KMS-11 (cell line): ENCODE results near the gene EGFL6.
"Not testable (repeated sequence)": the region's sequence is repeated elsewhere in the genome, so short reads cannot be mapped to it uniquely, and the experiment has no call there.

Experiments
- H2AFZ ChIP-seq: fragments of 200-600 bp; sonication (generic); 2 replicates; pipeline ENCODE4 v1.6.1; 2016; ENCODE audit warnings: antibody characterized with exemption, mixed run types, low read depth
- H3K27ac ChIP-seq: fragments of 200-600 bp; sonication (generic); 2 replicates; pipeline ENCODE4 v1.6.1; 2016; ENCODE audit warnings: mild to moderate bottlenecking, mixed run types
- H3K27me3 ChIP-seq: fragments of 200-600 bp; sonication (generic); 2 replicates; pipeline ENCODE4 v1.6.1; 2017; ENCODE audit warnings: mild to moderate bottlenecking, low read depth, mixed run types, moderate library complexity; ENCODE audit not compliant: insufficient read depth
- H3K36me3 ChIP-seq: fragments of 200-600 bp; sonication (generic); 2 replicates; pipeline ENCODE4 v1.6.1; 2017; ENCODE audit warnings: mild to moderate bottlenecking, mixed run types; ENCODE audit not compliant: insufficient read depth
- H3K4me1 ChIP-seq: fragments of 200-600 bp; sonication (generic); 2 replicates; pipeline ENCODE4 v1.6.1; 2016; ENCODE audit warnings: mild to moderate bottlenecking, low read depth, mixed run types; ENCODE audit not compliant: poor library complexity, severe bottlenecking
- H3K4me2 ChIP-seq: fragments of 200-600 bp; sonication (generic); 2 replicates; pipeline ENCODE4 v1.7.0; 2016; ENCODE audit warnings: mild to moderate bottlenecking, mixed run types
- H3K4me3 ChIP-seq: fragments of 200-600 bp; sonication (generic); IDR thresholded peaks from 2 replicates; pipeline ENCODE4 v1.6.1; 2017; ENCODE audit warnings: low read depth, low read length, mixed read lengths; ENCODE audit not compliant: insufficient read depth
- H3K79me2 ChIP-seq: fragments of 200-600 bp; sonication (generic); 2 replicates; pipeline ENCODE4 v1.6.1; 2016; ENCODE audit warnings: low read depth, mixed run types; ENCODE audit not compliant: insufficient read depth
- H3K9ac ChIP-seq: fragments of 200-600 bp; sonication (generic); 2 replicates; pipeline ENCODE4 v1.6.1; 2016; ENCODE audit warnings: mild to moderate bottlenecking, mixed run types
- H4K20me1 ChIP-seq: fragments of 200-600 bp; sonication (generic); 2 replicates; pipeline ENCODE4 v1.6.1; 2016; ENCODE audit warnings: mild to moderate bottlenecking, mixed run types; ENCODE audit not compliant: insufficient read depth
- CTCF ChIP-seq: fragments of 200-600 bp; sonication (generic); conservative IDR thresholded peaks from 2 replicates; pipeline ENCODE4 v1.6.1; 2017; ENCODE audit warnings: low read depth, mild to moderate bottlenecking, antibody characterized with exemption, low read length, moderate library complexity, mixed read lengths

Gene EGFL6

GRCh38 chrX:13620207-13620606 is 50.8 kb downstream of the EGFL6 start:
- no peaks in the 10 kb centered on the region for H3K27me3 ChIP-seq

GRCh38 chrX:13622401-13622964 is 53.1 kb downstream of the EGFL6 start:
- H3K4me3 ChIP-seq: no peak overlapping the region

More at GRCh38 chrX:13620207-13620606, 50.8 kb downstream of the EGFL6 start:
- no peak overlapping the region for H3K4me2 ChIP-seq
- no peaks in the 10 kb centered on the region for H3K79me2 ChIP-seq
- H3K36me3 ChIP-seq: no peaks in the 10 kb centered on the region
- H2AFZ ChIP-seq: no peak overlapping the region
- no peak overlapping the region for H3K27ac ChIP-seq
- peaks cover 7% of the 10 kb centered on the region for H3K4me1 ChIP-seq
- H3K4me3 ChIP-seq: no peak overlapping the region
- H4K20me1 ChIP-seq: no peaks in the 10 kb centered on the region
- TF ChIP-seq CTCF: no peak
- H3K9ac ChIP-seq: no peak overlapping the region

GRCh38 chrX:13627306-13627705 is 57.9 kb downstream of the EGFL6 start:
- no peak for TF ChIP-seq CTCF
- H4K20me1 ChIP-seq: no peaks in the 10 kb centered on the region
- H3K36me3 ChIP-seq: no peaks in the 10 kb centered on the region
- H3K27me3 ChIP-seq: no peaks in the 10 kb centered on the region
- H3K4me3 ChIP-seq: no peak overlapping the region
- H3K9ac ChIP-seq: no peak overlapping the region
- no peak overlapping the region for H3K4me2 ChIP-seq
- H3K79me2 ChIP-seq: no peaks in the 10 kb centered on the region
- no peak overlapping the region for H2AFZ ChIP-seq
- H3K4me1 ChIP-seq: no peaks in the 10 kb centered on the region
- H3K27ac ChIP-seq: no peak overlapping the region

More at GRCh38 chrX:13622401-13622964, 53.1 kb downstream of the EGFL6 start:
- H3K27me3 ChIP-seq: no peaks in the 10 kb centered on the region
- H3K79me2 ChIP-seq: no peaks in the 10 kb centered on the region
- H3K4me1 ChIP-seq: no peaks in the 10 kb centered on the region
- no peak overlapping the region for H2AFZ ChIP-seq
- H3K9ac ChIP-seq: no peak overlapping the region
- TF ChIP-seq CTCF: no peak
- no peak overlapping the region for H3K27ac ChIP-seq
- no peaks in the 10 kb centered on the region for H3K36me3 ChIP-seq
- no peaks in the 10 kb centered on the region for H4K20me1 ChIP-seq
- H3K4me2 ChIP-seq: no peak overlapping the region

GRCh38 chrX:13637224-13637623 is 67.8 kb downstream of the EGFL6 start:
- H3K4me1 ChIP-seq, H3K27ac ChIP-seq, H2AFZ ChIP-seq, H3K27me3 ChIP-seq, H3K4me2 ChIP-seq, H3K36me3 ChIP-seq, H3K79me2 ChIP-seq, H3K4me3 ChIP-seq, H4K20me1 ChIP-seq, H3K9ac ChIP-seq: not testable (repeated sequence)

- Histone ChIP-seq H3K9ac (no peak overlapping the region), H2AFZ (no peak overlapping the region), H3K36me3 (no peaks in the 10 kb centered on the region), H4K20me1 (no peaks in the 10 kb centered on the region), H3K4me1 (peaks cover 6% of the 10 kb centered on the region), H3K4me3 (no peak overlapping the region), H3K79me2 (no peaks in the 10 kb centered on the region), H3K27me3 (no peaks in the 10 kb centered on the region), H3K27ac (no peak overlapping the region), H3K4me2 (no peak overlapping the region)
- no peak for TF ChIP-seq CTCF
Measured at GRCh38 chrX:13638021-13638420, 68.6 kb downstream of the EGFL6 start.
